ENCODE measurements around the gene PCGF2.

PCGF2 gene

GRCh38 chr17:38750044-38750311 lies 1.8 kb upstream of the PCGF2 start:
- POLR2A ChIA-PET, result interaction anchor here (1.0 to 2.8 kb wide), 6 partner anchors 16 to 120 kb away, joined by 3 to 20 read pairs (median 7); partner anchors contain the start of genes CISD3, LASP1 and MLLT6

GRCh38 chr17:38749223-38750043 lies 1.3 kb upstream of the PCGF2 start:
- Histone ChIP-seq H3K4me1 (ENCODE audit: control insufficient read depth, insufficient read depth, low read length) (peaks cover 29% of the 10 kb centered on the region), H3K4me3 (ENCODE audit: low read depth, low read length) (peak overlapping the region; percentile 54), H3K36me3 (ENCODE audit: control insufficient read depth in 2 of 2, insufficient read depth in 1 of 2, low read length in 2 of 2) (peaks cover 9 to 10% of the 10 kb centered on the region in 2 experiments), H3K9me3 (ENCODE audit: control insufficient read depth, insufficient read depth, low read depth, low read length) (no peaks in the 10 kb centered on the region), H3K27ac (ENCODE audit: extremely low read depth, low read depth, low read length) (peak overlapping the region; percentile 89)
- ChIA-PET CTCF (interaction anchor here (0.7 kb wide), 1 partner anchor 45 kb away, joined by 6 read pairs; no protein-coding TSS in a partner anchor), POLR2A (interaction anchor here (0.5 to 1.6 kb wide), 9 partner anchors 9 to 209 kb away, joined by 3 to 7 read pairs (median 3); partner anchors contain the start of genes CISD3, LASP1 and MLLT6)
- TF ChIP-seq ZNF513 (tag by site-specific recombination; IDR thresholded peaks at IDR 0.05) (peak; percentile 87), BCL11A (tag by site-specific recombination; IDR thresholded peaks at IDR 0.05; ENCODE audit: low read depth) (peak; percentile 83; the same call in 1 of the 2 replicates), ZNF777 (tag by site-specific recombination; IDR thresholded peaks at IDR 0.05; ENCODE audit: borderline replicate concordance) (no peak), KLF9 (tag by site-specific recombination; IDR thresholded peaks at IDR 0.05; ENCODE audit: low read depth) (peak; percentile 89), ZNF324 (tag by site-specific recombination; IDR thresholded peaks at IDR 0.05) (peak; percentile 20; the same call in 1 of the 2 replicates), PRDM1 (tag by site-specific recombination; IDR thresholded peaks at IDR 0.05) (no peak), ZNF394 (tag by site-specific recombination; IDR thresholded peaks at IDR 0.05; ENCODE audit: borderline replicate concordance) (peak; percentile 71), ZFHX2 (tag by site-specific recombination; conservative IDR thresholded peaks at IDR 0.05) (peak; percentile 53), KLF1 (tag by site-specific recombination; IDR thresholded peaks at IDR 0.05) (peak; percentile 96), ZBTB21 (tag by site-specific recombination; IDR thresholded peaks at IDR 0.05) (0 out of 2 replicates have a peak, but pooled peaks have one; percentile 18), ZNF354C (tag by site-specific recombination; IDR thresholded peaks at IDR 0.05; ENCODE audit: borderline replicate concordance, low read depth) (no peak), BCL11B (tag by site-specific recombination; IDR thresholded peaks at IDR 0.05; ENCODE audit: low read depth) (0 out of 2 replicates have a peak, but pooled peaks have one; percentile 33), ZFP37 (tag by site-specific recombination; IDR thresholded peaks at IDR 0.05) (peak; percentile 64; the same call in 1 of the 2 replicates), ZBTB17 (tag by site-specific recombination; IDR thresholded peaks at IDR 0.05) (peak; percentile 98), SP3 (tag by site-specific recombination; IDR thresholded peaks at IDR 0.05) (peak; percentile 85), EGR2 (tag by site-specific recombination; IDR thresholded peaks at IDR 0.05; ENCODE audit: low read depth) (peak; percentile 47; the same call in 1 of the 2 replicates), ZNF274 (IDR thresholded peaks at IDR 0.05; ENCODE audit: low read length) (no peak), ZNF274 (tag by site-specific recombination; IDR thresholded peaks at IDR 0.05; ENCODE audit: borderline replicate concordance) (no peak), ZBTB10 (tag by site-specific recombination; IDR thresholded peaks at IDR 0.05) (no peak), SCRT1 (tag by site-specific recombination; IDR thresholded peaks at IDR 0.05; ENCODE audit: borderline replicate concordance) (no peak)

More at GRCh38 chr17:38750044-38750311, 1.8 kb upstream of the PCGF2 start:
- CTCF ChIA-PET, result interaction anchor here (0.8 kb wide), 1 partner anchor 87 kb away, joined by 3 read pairs; no protein-coding TSS in a partner anchor
- Histone ChIP-seq H3K4me1 (ENCODE audit: control insufficient read depth, insufficient read depth, low read length) (peaks cover 29% of the 10 kb centered on the region), H3K9me3 (ENCODE audit: control insufficient read depth, insufficient read depth, low read depth, low read length) (no peaks in the 10 kb centered on the region), H3K36me3 (ENCODE audit: control insufficient read depth in 2 of 2, insufficient read depth in 1 of 2, low read length in 2 of 2) (peaks cover 14 to 15% of the 10 kb centered on the region in 2 experiments), H3K27ac (ENCODE audit: extremely low read depth, low read depth, low read length) (peak overlapping the region; percentile 89; the same call in 1 of the 2 replicates), H3K4me3 (ENCODE audit: low read depth, low read length) (peak overlapping the region; percentile 54)
- 0 out of 2 replicates have a peak, but pooled peaks have one; percentile 10 for TF ChIP-seq SP3 (tag by site-specific recombination; IDR thresholded peaks at IDR 0.05)
- TF ChIP-seq ZNF350 (tag by site-specific recombination; IDR thresholded peaks at IDR 0.05), result no peak
- peak; percentile 4; the same call in 1 of the 2 replicates for TF ChIP-seq PRDM10 (tag by site-specific recombination; IDR thresholded peaks at IDR 0.05)
